Astrocyte (in vitro differentiated cells and primary cell): ENCODE data around the gene SLC16A6. TPM values are rescaled to one million over a fixed set of nuclear protein-coding genes. Genes with fewer than 3 reads are reported as not detected.

Source experiments
- DNase-seq: peaks from one replicate; pipeline ENCODE4 v3.0.0-alpha.2; 2010; ENCODE audit warnings: low read depth
- FAIRE-seq: peaks from 2 replicates; lab custom pipeline; 2011; peaks lifted over from hg19 to GRCh38; lab: Jason Lieb, UNC
- H2AFZ ChIP-seq: 2 replicates; pipeline ENCODE4 v1.6.0; 2012; ENCODE audit warnings: low read depth, low read length, inconsistent platforms
- H3K27ac ChIP-seq: 2 replicates; pipeline ENCODE4 v1.5.1; 2011; ENCODE audit warnings: low read depth, low read length, inconsistent platforms
- H3K27me3 ChIP-seq: 2 replicates; pipeline ENCODE4 v1.6.0; 2011; ENCODE audit warnings: low read length, inconsistent platforms; ENCODE audit not compliant: insufficient read depth
- H3K36me3 ChIP-seq: 2 replicates; pipeline ENCODE4 v1.5.1; 2011; ENCODE audit warnings: low read length, inconsistent platforms; ENCODE audit not compliant: insufficient read depth
- H3K4me1 ChIP-seq: 2 replicates; pipeline ENCODE4 v1.5.1; 2011; ENCODE audit warnings: low read length, inconsistent platforms; ENCODE audit not compliant: insufficient read depth
- H3K4me2 ChIP-seq: 2 replicates; pipeline ENCODE4 v1.6.0; 2012; ENCODE audit warnings: low read length, inconsistent platforms
- H3K4me3 ChIP-seq: 2 replicates; pipeline ENCODE4 v1.5.1; 2011; ENCODE audit warnings: low read depth, mild to moderate bottlenecking, low read length, inconsistent platforms; ENCODE audit not compliant: insufficient read depth
- H3K79me2 ChIP-seq: 2 replicates; pipeline ENCODE4 v1.6.0; 2012; ENCODE audit warnings: mild to moderate bottlenecking, low read length, inconsistent platforms; ENCODE audit not compliant: insufficient read depth
- H3K9ac ChIP-seq: 2 replicates; pipeline ENCODE4 v1.6.0; 2012; ENCODE audit warnings: mild to moderate bottlenecking, low read length, inconsistent platforms
- H3K9me3 ChIP-seq: 2 replicates; pipeline ENCODE4 v1.5.1; 2012; ENCODE audit warnings: low read depth, mild to moderate bottlenecking, low read length, inconsistent platforms; ENCODE audit not compliant: insufficient read depth
- H4K20me1 ChIP-seq: 2 replicates; pipeline ENCODE4 v1.6.0; 2012; ENCODE audit warnings: low read length, inconsistent platforms; ENCODE audit not compliant: insufficient read depth
- H3K27ac Mint-ChIP-seq: one replicate; pipeline ENCODE4 v1.8.0; 2021; ENCODE audit warnings: mild to moderate bottlenecking, mixed read lengths; ENCODE audit not compliant: unreplicated experiment
- H3K27me3 Mint-ChIP-seq: one replicate; pipeline ENCODE4 v1.8.0; 2021; ENCODE audit warnings: low read depth, mixed read lengths; ENCODE audit not compliant: unreplicated experiment
- H3K36me3 Mint-ChIP-seq: one replicate; pipeline ENCODE4 v1.8.0; 2021; ENCODE audit warnings: low read depth, mixed read lengths; ENCODE audit not compliant: unreplicated experiment
- H3K4me1 Mint-ChIP-seq: one replicate; pipeline ENCODE4 v1.8.0; 2021; ENCODE audit warnings: low read depth, mixed read lengths; ENCODE audit not compliant: unreplicated experiment
- H3K4me3 Mint-ChIP-seq: one replicate; pipeline ENCODE4 v1.8.0; 2021; ENCODE audit warnings: mild to moderate bottlenecking, moderate library complexity, mixed read lengths; ENCODE audit not compliant: unreplicated experiment
- H3K9me3 Mint-ChIP-seq: one replicate; pipeline ENCODE4 v1.8.0; 2021; ENCODE audit warnings: mild to moderate bottlenecking, mixed read lengths; ENCODE audit not compliant: unreplicated experiment
- EZH2 ChIP-seq: IDR thresholded peaks from 2 replicates; pipeline ENCODE4 v1.6.1; 2012; ENCODE audit warnings: mild to moderate bottlenecking, low read length, inconsistent platforms; ENCODE audit not compliant: insufficient read depth
- total RNA-seq: library from RNA; stranded (reverse); gene quantifications from 2 replicates; pipeline ENCODE4 v1.2.1, GENCODE V29; 2021
- TF ChIP-seq, protein P1 (sequence below): IDR thresholded peaks from 2 replicates; pipeline ENCODE4 v1.5.1; 2011; ENCODE audit warnings: low read depth, mild to moderate bottlenecking, inconsistent platforms, low read length, moderate library complexity; ENCODE audit not compliant: insufficient read depth

The SLC16A6 gene
- total RNA-seq, 1 donor from 2014 or later: 0.34 TPM

GRCh38 chr17:68329331-68329730 is 38.4 kb upstream of the SLC16A6 start:
- Mint-ChIP-seq H3K27ac (no peak overlapping the region), H3K4me1 (no peaks in the 10 kb centered on the region), H3K9me3 (peaks cover 27% of the 10 kb centered on the region), H3K27me3 (peaks cover 11% of the 10 kb centered on the region), H3K4me3 (no peak overlapping the region), H3K36me3 (peaks cover 4% of the 10 kb centered on the region)
- Histone ChIP-seq H3K4me2 (no peak overlapping the region), H3K4me3 (no peak overlapping the region), H3K27ac (no peak overlapping the region), H4K20me1 (no peaks in the 10 kb centered on the region), H3K9ac (no peak overlapping the region), H3K27me3 (no peaks in the 10 kb centered on the region), H2AFZ (no peak overlapping the region), H3K79me2 (no peaks in the 10 kb centered on the region), H3K9me3 (no peaks in the 10 kb centered on the region), H3K36me3 (no peaks in the 10 kb centered on the region), H3K4me1 (no peaks in the 10 kb centered on the region)
- FAIRE-seq (no peak), DNase-seq (no peak)
- TF ChIP-seq EZH2: no peak
- TF ChIP-seq, protein P1, sequence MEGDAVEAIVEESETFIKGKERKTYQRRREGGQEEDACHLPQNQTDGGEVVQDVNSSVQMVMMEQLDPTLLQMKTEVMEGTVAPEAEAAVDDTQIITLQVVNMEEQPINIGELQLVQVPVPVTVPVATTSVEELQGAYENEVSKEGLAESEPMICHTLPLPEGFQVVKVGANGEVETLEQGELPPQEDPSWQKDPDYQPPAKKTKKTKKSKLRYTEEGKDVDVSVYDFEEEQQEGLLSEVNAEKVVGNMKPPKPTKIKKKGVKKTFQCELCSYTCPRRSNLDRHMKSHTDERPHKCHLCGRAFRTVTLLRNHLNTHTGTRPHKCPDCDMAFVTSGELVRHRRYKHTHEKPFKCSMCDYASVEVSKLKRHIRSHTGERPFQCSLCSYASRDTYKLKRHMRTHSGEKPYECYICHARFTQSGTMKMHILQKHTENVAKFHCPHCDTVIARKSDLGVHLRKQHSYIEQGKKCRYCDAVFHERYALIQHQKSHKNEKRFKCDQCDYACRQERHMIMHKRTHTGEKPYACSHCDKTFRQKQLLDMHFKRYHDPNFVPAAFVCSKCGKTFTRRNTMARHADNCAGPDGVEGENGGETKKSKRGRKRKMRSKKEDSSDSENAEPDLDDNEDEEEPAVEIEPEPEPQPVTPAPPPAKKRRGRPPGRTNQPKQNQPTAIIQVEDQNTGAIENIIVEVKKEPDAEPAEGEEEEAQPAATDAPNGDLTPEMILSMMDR: no peak

DNA sequence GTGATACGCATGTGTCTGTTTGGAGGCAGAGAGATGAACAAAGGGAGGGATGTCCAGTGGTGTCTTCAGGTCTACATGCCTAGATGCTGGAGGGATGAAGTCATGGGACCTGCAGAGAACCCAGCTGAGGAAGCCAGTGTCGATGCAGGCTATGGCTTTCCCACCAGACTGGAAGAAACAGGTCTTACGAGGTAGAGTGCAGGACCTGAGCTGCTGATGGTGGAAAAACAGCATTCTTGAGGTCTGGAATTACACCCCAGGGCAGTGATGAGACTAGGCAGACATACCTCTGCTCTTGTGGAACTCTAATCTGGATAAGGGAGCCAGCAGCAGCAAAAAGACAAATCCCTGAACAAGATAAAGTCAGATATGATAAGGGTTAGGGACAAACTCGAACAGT is 37.7 kb upstream of the SLC16A6 start:
- peaks cover 4% of the 10 kb centered on the region for H3K36me3 Mint-ChIP-seq
- no peaks in the 10 kb centered on the region for H3K27me3 ChIP-seq
- H3K4me3 Mint-ChIP-seq: no peak overlapping the region
- FAIRE-seq: no peak
- H3K27ac ChIP-seq: no peak overlapping the region
- no peaks in the 10 kb centered on the region for H4K20me1 ChIP-seq
- H3K4me1 Mint-ChIP-seq: no peaks in the 10 kb centered on the region
- no peak overlapping the region for H2AFZ ChIP-seq
- no peak for DNase-seq
- peaks cover 11% of the 10 kb centered on the region for H3K27me3 Mint-ChIP-seq
- TF ChIP-seq, protein P1: no peak
- TF ChIP-seq EZH2: no peak
- H3K4me1 ChIP-seq: no peaks in the 10 kb centered on the region
- no peak overlapping the region for H3K27ac Mint-ChIP-seq
- H3K9me3 Mint-ChIP-seq: peaks cover 27% of the 10 kb centered on the region
- H3K4me2 ChIP-seq: no peak overlapping the region
- no peaks in the 10 kb centered on the region for H3K9me3 ChIP-seq
- no peak overlapping the region for H3K4me3 ChIP-seq
- H3K79me2 ChIP-seq: no peaks in the 10 kb centered on the region
- H3K36me3 ChIP-seq: no peaks in the 10 kb centered on the region
- H3K9ac ChIP-seq: no peak overlapping the region

DNA sequence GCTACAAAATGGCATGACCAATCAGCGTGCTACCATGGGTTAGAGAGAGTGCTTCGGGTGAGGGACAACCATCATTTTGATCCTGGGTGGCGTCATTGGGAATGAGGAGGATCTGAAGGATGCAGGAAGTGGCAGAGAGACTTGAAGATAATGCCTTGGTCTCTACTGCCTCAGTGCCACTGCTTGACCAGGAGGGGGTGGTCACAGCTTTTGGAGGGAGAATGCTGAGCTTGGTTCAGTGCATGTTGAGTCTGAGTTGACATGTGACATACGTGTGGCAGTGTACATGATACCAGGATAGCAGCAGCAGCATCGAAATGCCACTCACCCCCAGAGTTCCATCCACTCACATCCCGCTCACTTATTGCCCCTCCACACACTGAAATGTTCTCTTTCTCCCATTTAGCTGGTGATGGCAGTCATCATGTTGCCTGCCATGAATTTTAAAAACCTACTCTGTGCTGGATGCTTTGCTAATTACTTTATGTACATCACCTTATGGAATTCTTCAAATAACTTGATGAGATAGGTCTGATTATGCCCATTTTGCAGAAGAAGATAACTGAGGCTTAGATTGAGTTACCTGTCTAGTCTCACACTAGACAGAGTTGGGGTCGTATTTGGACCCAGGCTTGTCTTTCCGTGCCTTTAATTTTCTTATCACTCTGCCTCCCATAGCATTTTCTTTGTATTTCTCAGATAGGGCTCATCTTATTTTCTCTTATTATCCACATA is 37.1 kb upstream of the SLC16A6 start:
- H3K79me2 ChIP-seq: no peaks in the 10 kb centered on the region
- Mint-ChIP-seq H3K4me3 (no peak overlapping the region), H3K27me3 (peaks cover 11% of the 10 kb centered on the region), H3K36me3 (peaks cover 3% of the 10 kb centered on the region), H3K27ac (no peak overlapping the region), H3K4me1 (no peaks in the 10 kb centered on the region), H3K9me3 (peaks cover 26% of the 10 kb centered on the region)
- H4K20me1 ChIP-seq: no peaks in the 10 kb centered on the region
- TF ChIP-seq EZH2: no peak
- TF ChIP-seq, protein P1: no peak
- no peak overlapping the region for H3K4me2 ChIP-seq
- H3K27me3 ChIP-seq: no peaks in the 10 kb centered on the region
- no peak overlapping the region for H3K27ac ChIP-seq
- no peaks in the 10 kb centered on the region for H3K9me3 ChIP-seq
- no peak overlapping the region for H3K4me3 ChIP-seq
- no peak overlapping the region for H2AFZ ChIP-seq
- no peaks in the 10 kb centered on the region for H3K4me1 ChIP-seq
- FAIRE-seq (no peak), DNase-seq (no peak)
- no peaks in the 10 kb centered on the region for H3K36me3 ChIP-seq
- no peak overlapping the region for H3K9ac ChIP-seq
